NT2/D1 (cell line): Measurements from ENCODE around the gene PNLIP.

Experiments used
- DNase-seq: peaks from one replicate; pipeline ENCODE4 v3.0.0-alpha.2; 2011; ENCODE audit warnings: low read depth, low spot score
- H3K27me3 ChIP-seq: 2 replicates; pipeline ENCODE4 v1.6.0; 2011; ENCODE audit warnings: mild to moderate bottlenecking; ENCODE audit not compliant: insufficient read length, insufficient read depth
- H3K36me3 ChIP-seq: 2 replicates; pipeline ENCODE4 v1.6.1; 2011; ENCODE audit warnings: mild to moderate bottlenecking, low read length, mixed read lengths; ENCODE audit not compliant: insufficient read depth, insufficient read length
- H3K4me1 ChIP-seq: 2 replicates; pipeline ENCODE4 v1.5.1; 2011; ENCODE audit not compliant: insufficient read depth, insufficient read length
- H3K4me3 ChIP-seq: 2 replicates; pipeline ENCODE4 v1.5.1; 2011; ENCODE audit warnings: low read depth; ENCODE audit not compliant: insufficient read length
- H3K9ac ChIP-seq: 2 replicates; pipeline ENCODE4 v1.6.0; 2011; ENCODE audit warnings: low read depth; ENCODE audit not compliant: insufficient read length
- H3K9me3 ChIP-seq: 2 replicates; pipeline ENCODE4 v1.5.1; 2011; ENCODE audit warnings: mild to moderate bottlenecking, low read length; ENCODE audit not compliant: insufficient read depth
- SUZ12 ChIP-seq: IDR thresholded peaks from 2 replicates; pipeline ENCODE4 v1.6.1; 2011; ENCODE audit not compliant: insufficient read length, insufficient read depth; ENCODE audit errors: extremely low read depth
- YY1 ChIP-seq: IDR thresholded peaks from 2 replicates; pipeline ENCODE4 v1.6.1; 2011; ENCODE audit not compliant: insufficient read length, insufficient read depth
- ZNF274 ChIP-seq: IDR thresholded peaks from 2 replicates; pipeline ENCODE4 v1.6.1; 2011; ENCODE audit warnings: mild to moderate bottlenecking, low read depth, low read length

Gene PNLIP

GRCh38 chr10:116545756-116546155, at the start of gene PNLIP:
Gene PNLIP, plus strand, starts transcription at chr10:116545931. Its CDS starts 162 bp downstream, at chr10:116546093.
- TF ChIP-seq SUZ12: no peak
- no peak for TF ChIP-seq ZNF274

GRCh38 chr10:116504786-116505185, 40.9 kb upstream of the PNLIP start:
- TF ChIP-seq YY1 (no peak), ZNF274 (no peak), SUZ12 (no peak)
- DNase-seq: no peak
- H3K36me3 ChIP-seq: no peaks in the 10 kb centered on the region

More at GRCh38 chr10:116545756-116546155, at the start of gene PNLIP:
- DNase-seq: no peak
- Histone ChIP-seq H3K4me1 (no peaks in the 10 kb centered on the region), H3K27me3 (no peaks in the 10 kb centered on the region), H3K4me3 (no peak within 1 kb of the TSS), H3K9me3 (no peaks in the 10 kb centered on the region), H3K36me3 (no peaks in the 10 kb centered on the region), H3K9ac (no peak within 1 kb of the TSS)

GRCh38 chr10:116510565-116510964, 35.2 kb upstream of the PNLIP start:
- TF ChIP-seq YY1 (no peak), ZNF274 (no peak), SUZ12 (no peak)
- no peaks in the 10 kb centered on the region for H3K36me3 ChIP-seq
- H3K4me3 ChIP-seq: no peak overlapping the region
- no peak for DNase-seq
- H3K9ac ChIP-seq: no peak overlapping the region
- no peaks in the 10 kb centered on the region for H3K27me3 ChIP-seq
- no peaks in the 10 kb centered on the region for H3K4me1 ChIP-seq
- H3K9me3 ChIP-seq: no peaks in the 10 kb centered on the region

More at GRCh38 chr10:116504786-116505185, 40.9 kb upstream of the PNLIP start:
- H3K9me3 ChIP-seq: no peaks in the 10 kb centered on the region
- no peak overlapping the region for H3K9ac ChIP-seq
- no peak overlapping the region for H3K4me3 ChIP-seq
- no peaks in the 10 kb centered on the region for H3K27me3 ChIP-seq
- no peaks in the 10 kb centered on the region for H3K4me1 ChIP-seq

GRCh38 chr10:116511365-116511764, 34.4 kb upstream of the PNLIP start:
- Histone ChIP-seq H3K4me1 (no peaks in the 10 kb centered on the region), H3K4me3 (no peak overlapping the region), H3K9ac (no peak overlapping the region), H3K9me3 (no peaks in the 10 kb centered on the region), H3K36me3 (no peaks in the 10 kb centered on the region), H3K27me3 (no peaks in the 10 kb centered on the region)
- TF ChIP-seq ZNF274 (no peak), SUZ12 (no peak), YY1 (no peak)
- DNase-seq: no peak

- DNase-seq: peak; percentile 11
Observed at GRCh38 chr10:116521424-116522290, 24.1 kb upstream of the PNLIP start.

GRCh38 chr10:116522803-116523381, 22.8 kb upstream of the PNLIP start:
- no peak overlapping the region for H3K9ac ChIP-seq
- no peaks in the 10 kb centered on the region for H3K27me3 ChIP-seq
- H3K9me3 ChIP-seq: no peaks in the 10 kb centered on the region
- no peaks in the 10 kb centered on the region for H3K4me1 ChIP-seq
- no peak for DNase-seq
- TF ChIP-seq ZNF274 (no peak), YY1 (no peak), SUZ12 (no peak)
- H3K4me3 ChIP-seq: no peak overlapping the region
- H3K36me3 ChIP-seq: no peaks in the 10 kb centered on the region

More at GRCh38 chr10:116521424-116522290, 24.1 kb upstream of the PNLIP start:
- H3K36me3 ChIP-seq: no peaks in the 10 kb centered on the region
- no peak overlapping the region for H3K9ac ChIP-seq
- H3K9me3 ChIP-seq: no peaks in the 10 kb centered on the region
- TF ChIP-seq ZNF274 (no peak), SUZ12 (no peak), YY1 (no peak)
- no peaks in the 10 kb centered on the region for H3K27me3 ChIP-seq
- H3K4me3 ChIP-seq: no peak overlapping the region
- H3K4me1 ChIP-seq: no peaks in the 10 kb centered on the region

GRCh38 chr10:116524736-116525135, 21.0 kb upstream of the PNLIP start:
- Histone ChIP-seq H3K27me3 (no peaks in the 10 kb centered on the region), H3K9me3 (no peaks in the 10 kb centered on the region), H3K9ac (no peak overlapping the region), H3K4me3 (no peak overlapping the region), H3K4me1 (no peaks in the 10 kb centered on the region), H3K36me3 (no peaks in the 10 kb centered on the region)
- DNase-seq: no peak
- no peak for TF ChIP-seq ZNF274
- TF ChIP-seq YY1: no peak
- no peak for TF ChIP-seq SUZ12
